ENCODE results near the gene DLGAP4.

GRCh38 chr20:36573798-36574365 lies 267.7 kb downstream of the DLGAP4 start:
- no peak for TF ChIP-seq ZNF274 (IDR thresholded peaks at IDR 0.05; ENCODE audit: low read depth, low read length)
- TF ChIP-seq SUZ12 (IDR thresholded peaks at IDR 0.05; ENCODE audit: extremely low read depth, insufficient read depth, insufficient read length), result no peak
- TF ChIP-seq YY1 (IDR thresholded peaks at IDR 0.05; ENCODE audit: insufficient read depth, insufficient read length), result no peak
